HepG2 (cell line): ENCODE results near the gene IMPDH1. TPM values are rescaled to one million over a fixed set of nuclear protein-coding genes. Genes with fewer than 3 reads are reported as not detected.

Experiments
- AKAP8 ChIP-seq: sonication (generic); formaldehyde crosslinking; IDR thresholded peaks from 2 replicates; pipeline ENCODE4 v1.5.1; 2020; ENCODE audit warnings: mild to moderate bottlenecking, missing genetic modification reagents
- ARNTL ChIP-seq: sonication (generic); formaldehyde crosslinking; IDR thresholded peaks from 2 replicates; pipeline ENCODE4 v1.4.0; 2020; ENCODE audit warnings: mild to moderate bottlenecking, missing genetic modification reagents
- BCLAF1 ChIP-seq: fragments of 450-650 bp; IDR thresholded peaks from 2 replicates; pipeline ENCODE4 v1.6.1; 2017; ENCODE audit warnings: mild to moderate bottlenecking
- CBFB ChIP-seq: sonication (generic); formaldehyde crosslinking; IDR thresholded peaks from 2 replicates; pipeline ENCODE4 v1.4.0; 2020; ENCODE audit warnings: missing genetic modification reagents
- DR1 ChIP-seq: sonication (generic); formaldehyde crosslinking; IDR thresholded peaks from 2 replicates; pipeline ENCODE4 v1.8.0; 2021; ENCODE audit warnings: mild to moderate bottlenecking, missing genetic modification reagents, inconsistent platforms
- HOMEZ ChIP-seq: IDR thresholded peaks from 2 replicates; pipeline ENCODE4 v1.6.1; 2016; ENCODE audit warnings: low read depth
- IRF2 ChIP-seq: IDR thresholded peaks from 2 replicates; pipeline ENCODE4 v1.6.1; 2018; ENCODE audit warnings: missing genetic modification reagents, missing compliant biosample characterization
- MZF1 ChIP-seq: sonication (generic); formaldehyde crosslinking; IDR thresholded peaks from 2 replicates; pipeline ENCODE4 v1.8.1; 2023; ENCODE audit warnings: mild to moderate bottlenecking, missing genetic modification reagents, borderline replicate concordance
- NCOA1 ChIP-seq: sonication (generic); formaldehyde crosslinking; IDR thresholded peaks from 2 replicates; pipeline ENCODE4 v1.9.0; 2021; ENCODE audit warnings: missing genetic modification reagents
- NPAS2 ChIP-seq: sonication (generic); formaldehyde crosslinking; IDR thresholded peaks from 2 replicates; pipeline ENCODE4 v1.8.0; 2022; ENCODE audit warnings: mild to moderate bottlenecking, missing genetic modification reagents, borderline replicate concordance
- RELA ChIP-seq: sonication (generic); formaldehyde crosslinking; IDR thresholded peaks from 2 replicates; pipeline ENCODE4 v1.4.0; 2020; ENCODE audit warnings: missing genetic modification reagents
- SKIL ChIP-seq: sonication (generic); formaldehyde crosslinking; IDR thresholded peaks from 2 replicates; pipeline ENCODE4 v1.8.0; 2022; ENCODE audit warnings: missing genetic modification reagents, mild to moderate bottlenecking, moderate library complexity, borderline replicate concordance
- SOX5 ChIP-seq: IDR thresholded peaks from 2 replicates; pipeline ENCODE4 v1.6.1; 2016; ENCODE audit warnings: borderline replicate concordance
- TCF7 ChIP-seq: sonication (generic); IDR thresholded peaks from 2 replicates; pipeline ENCODE4 v1.6.1; 2016; ENCODE audit warnings: antibody characterized with exemption, low read depth
- ZBTB34 ChIP-seq: sonication (generic); formaldehyde crosslinking; IDR thresholded peaks from 2 replicates; pipeline ENCODE4 v1.8.0; 2022; ENCODE audit warnings: mild to moderate bottlenecking, missing genetic modification reagents
- ZC3H4 ChIP-seq: sonication (generic); formaldehyde crosslinking; IDR thresholded peaks from 2 replicates; pipeline ENCODE4 v1.4.0; 2020; ENCODE audit warnings: missing genetic modification reagents, borderline replicate concordance
- ZKSCAN5 ChIP-seq: sonication (generic); formaldehyde crosslinking; IDR thresholded peaks from 2 replicates; pipeline ENCODE4 v1.5.1; 2020; ENCODE audit warnings: mild to moderate bottlenecking, missing genetic modification reagents
- ZNF274 ChIP-seq: sonication (generic); formaldehyde crosslinking; IDR thresholded peaks from 2 replicates; pipeline ENCODE4 v1.5.1; 2020; ENCODE audit warnings: mild to moderate bottlenecking, missing genetic modification reagents
- ZNF276 ChIP-seq: sonication (generic); formaldehyde crosslinking; IDR thresholded peaks from 2 replicates; pipeline ENCODE4 v1.4.0; 2020; ENCODE audit warnings: mild to moderate bottlenecking, low read depth, missing genetic modification reagents
- ZNF7 ChIP-seq: IDR thresholded peaks from 2 replicates; pipeline ENCODE4 v1.6.1; 2016; ENCODE audit warnings: missing biosample characterization, missing genetic modification reagents
- polyA plus RNA-seq, 8 experiments: library from polyadenylated mRNA; depleted of rRNA in 3 of 8; stranded (reverse) in 7 of 8; unstranded in 1 of 8; fragments of >200 nt; fragmentation: Illumina TruSeq in 4 of 8; extraction: Trizol in 4 of 8; gene quantifications; 2 replicates each; pipeline versions ENCODE4 v1.2.1 to v1.2.3, GENCODE V29; 2011 to 2016; ENCODE audit warnings: low read depth in 4 of 8, missing spikeins in 1 of 8, mixed read lengths in 1 of 8; ENCODE audit not compliant: insufficient read depth in 1 of 8
- total RNA-seq, 5 experiments: library from RNA; depleted of rRNA; stranded (reverse); fragments of >200 nt; fragmentation: Illumina TruSeq; extraction: Trizol; gene quantifications; 2 replicates each; pipeline ENCODE4 v1.2.3, GENCODE V29; 2016; ENCODE audit warnings: low read depth in 1 of 5

Gene IMPDH1
- total and polyA plus RNA-seq, 2 of the 13 experiments (the other 11 are each of a cell fraction or from before 2014, with no cell fraction given), result 22.8 to 34.0 TPM

GRCh38 chr7:128409596-128410450 lies at the start of gene IMPDH1 (continued):
- no peak for TF ChIP-seq ZNF276 (CRISPR knock-in tag)
- TF ChIP-seq SOX5 (CRISPR knock-in tag), result peak; percentile 7; the same call in 1 of the 2 replicates
- TF ChIP-seq NCOA1 (CRISPR knock-in tag), result no peak
- no peak for TF ChIP-seq BCLAF1
- 0 out of 2 replicates have a peak, but pooled peaks have one; percentile 20 for TF ChIP-seq ARNTL
- TF ChIP-seq ZNF274 (CRISPR knock-in tag), result no peak
- no peak for TF ChIP-seq IRF2 (CRISPR knock-in tag)
- no peak for TF ChIP-seq ZBTB34 (CRISPR knock-in tag)
- no peak for TF ChIP-seq DR1 (CRISPR knock-in tag)
- TF ChIP-seq TCF7, result no peak
- peak; percentile 43; the same call in 1 of the 2 replicates for TF ChIP-seq AKAP8 (CRISPR knock-in tag)
- no peak for TF ChIP-seq NPAS2 (CRISPR knock-in tag)
- TF ChIP-seq MZF1 (CRISPR knock-in tag), result no peak
- TF ChIP-seq RELA (CRISPR knock-in tag), result no peak
- TF ChIP-seq ZC3H4 (CRISPR knock-in tag), result no peak
- no peak for TF ChIP-seq SKIL (CRISPR knock-in tag)
- no peak for TF ChIP-seq HOMEZ
- no peak for TF ChIP-seq ZNF7 (CRISPR knock-in tag)
- no peak for TF ChIP-seq CBFB (CRISPR knock-in tag)
- no peak for TF ChIP-seq ZKSCAN5 (CRISPR knock-in tag)
